Colonic mucosa (tissue), 4 donors: Measurements from ENCODE around the gene ZNF578. TPM values are rescaled to one million over a fixed set of nuclear protein-coding genes. Genes with fewer than 3 reads are reported as not detected.
"Not testable (repeated sequence)": the region's sequence is repeated elsewhere in the genome, so short reads cannot be mapped to it uniquely, and the experiment has no call there.

Experiments used
- DNase-seq: peaks from one replicate; pipeline ENCODE4 v3.0.0-alpha.2; 2020
- H3K27ac ChIP-seq: fragments of 200-600 bp; one replicate; pipeline ENCODE4 v1.8.0; 2021
- H3K27me3 ChIP-seq: fragments of 200-600 bp; one replicate; pipeline ENCODE4 v1.8.0; 2021
- H3K36me3 ChIP-seq: fragments of 200-600 bp; one replicate; pipeline ENCODE4 v1.8.0; 2021
- H3K4me1 ChIP-seq: fragments of 200-600 bp; one replicate; pipeline ENCODE4 v1.8.0; 2021; ENCODE audit warnings: mild to moderate bottlenecking
- H3K4me3 ChIP-seq: fragments of 200-600 bp; one replicate; pipeline ENCODE4 v1.8.0; 2021
- H3K9ac ChIP-seq, 2 donors: one replicate each; pipeline ENCODE4 v1.7.0; 2013; ENCODE audit warnings: control low read depth in 2 of 2, low read depth in 2 of 2, low read length in 2 of 2
- H3K9me3 ChIP-seq: fragments of 200-600 bp; one replicate; pipeline ENCODE4 v1.8.0; 2021
- CTCF ChIP-seq: fragments of 200-600 bp; IDR thresholded peaks from one replicate; pipeline ENCODE4 v1.8.0; 2022; ENCODE audit warnings: antibody characterized with exemption, mild to moderate bottlenecking
- intact Hi-C: fragments of 100-400 bp; cut with DNase I; formaldehyde crosslinking; loops from one replicate; pipeline ENCODE4 v1.14.1; 2022
- total RNA-seq, 2 donors: library from RNA; stranded (reverse); fragmentation: NEBNext Ultra II Directional in 1 of 2; extraction: Animal tissue kit (Norgen Biotek cat#: 25700) in 1 of 2; gene quantifications; one replicate each; pipeline ENCODE4 v1.2.1, GENCODE V29; 2021
- donor health status: healthy.
- donor health status: DM: no; HTN: no; CAD: no.
- donor health status: DM: no; HTN: no; CAD: no.

ZNF578 gene
- total RNA-seq, 2 donors from 2014 or later, result 0.27 to 0.40 TPM

- no peak overlapping the region for H3K27ac ChIP-seq
- no peaks in the 10 kb centered on the region for H3K9me3 ChIP-seq
- no peak for DNase-seq
- no peak for TF ChIP-seq CTCF
- H3K36me3 ChIP-seq, result no peaks in the 10 kb centered on the region
- H3K9ac ChIP-seq, result no peak overlapping the region
- H3K27me3 ChIP-seq, result no peaks in the 10 kb centered on the region
- intact Hi-C loops, result no loop called here
- H3K4me3 ChIP-seq, result no peak overlapping the region
- H3K4me1 ChIP-seq, result no peaks in the 10 kb centered on the region
These were observed 53.9 kb downstream of the ZNF578 start for GRCh38 chr19:52507266-52507665.

GRCh38 chr19:52516191-52516590, 62.8 kb downstream of the ZNF578 start:
- intact Hi-C loops, result no loop called here
- Histone ChIP-seq H3K9ac (no peak overlapping the region), H3K4me1 (no peaks in the 10 kb centered on the region), H3K27me3 (no peaks in the 10 kb centered on the region), H3K36me3 (no peaks in the 10 kb centered on the region), H3K27ac (no peak overlapping the region), H3K4me3 (no peak overlapping the region), H3K9me3 (no peaks in the 10 kb centered on the region)
- no peak for TF ChIP-seq CTCF
- no peak for DNase-seq

GRCh38 chr19:52518646-52519045, 65.3 kb downstream of the ZNF578 start:
- intact Hi-C loops, result no loop called here
- Histone ChIP-seq H3K27me3 (no peaks in the 10 kb centered on the region), H3K36me3 (no peaks in the 10 kb centered on the region), H3K27ac (no peak overlapping the region), H3K9me3 (no peaks in the 10 kb centered on the region), H3K9ac (no peak overlapping the region), H3K4me3 (no peak overlapping the region), H3K4me1 (no peaks in the 10 kb centered on the region)
- TF ChIP-seq CTCF, result no peak
- no peak for DNase-seq

- H3K9ac ChIP-seq, H3K27ac ChIP-seq, H3K9me3 ChIP-seq, H3K4me3 ChIP-seq, intact Hi-C loops, H3K36me3 ChIP-seq, H3K27me3 ChIP-seq, DNase-seq, H3K4me1 ChIP-seq: not testable (repeated sequence)
These were observed 65.8 kb downstream of the ZNF578 start for GRCh38 chr19:52519175-52519574.

GRCh38 chr19:52520013-52520412, 66.7 kb downstream of the ZNF578 start:
- H3K36me3 ChIP-seq, result no peaks in the 10 kb centered on the region
- no peak for TF ChIP-seq CTCF
- H3K9me3 ChIP-seq, result no peaks in the 10 kb centered on the region
- no peaks in the 10 kb centered on the region for H3K4me1 ChIP-seq
- H3K27ac ChIP-seq, result no peak overlapping the region
- no peak for DNase-seq
- intact Hi-C loops, result no loop called here
- H3K4me3 ChIP-seq, result no peak overlapping the region
- H3K27me3 ChIP-seq, result no peaks in the 10 kb centered on the region
- no peak overlapping the region for H3K9ac ChIP-seq

GRCh38 chr19:52522551-52522950, 69.2 kb downstream of the ZNF578 start:
- intact Hi-C loops, result no loop called here
- Histone ChIP-seq H3K9ac (no peak overlapping the region), H3K4me3 (no peak overlapping the region), H3K36me3 (no peaks in the 10 kb centered on the region), H3K27me3 (no peaks in the 10 kb centered on the region), H3K9me3 (no peaks in the 10 kb centered on the region), H3K27ac (no peak overlapping the region), H3K4me1 (no peaks in the 10 kb centered on the region)
- DNase-seq, result no peak
- TF ChIP-seq CTCF, result no peak
